ENCODE results near the gene TFPI.

The TFPI gene

GRCh38 chr2:187504312-187504921, 49.8 kb downstream of the TFPI start:
- TF ChIP-seq CTCF (IDR thresholded peaks at IDR 0.05) = no peak

DNA sequence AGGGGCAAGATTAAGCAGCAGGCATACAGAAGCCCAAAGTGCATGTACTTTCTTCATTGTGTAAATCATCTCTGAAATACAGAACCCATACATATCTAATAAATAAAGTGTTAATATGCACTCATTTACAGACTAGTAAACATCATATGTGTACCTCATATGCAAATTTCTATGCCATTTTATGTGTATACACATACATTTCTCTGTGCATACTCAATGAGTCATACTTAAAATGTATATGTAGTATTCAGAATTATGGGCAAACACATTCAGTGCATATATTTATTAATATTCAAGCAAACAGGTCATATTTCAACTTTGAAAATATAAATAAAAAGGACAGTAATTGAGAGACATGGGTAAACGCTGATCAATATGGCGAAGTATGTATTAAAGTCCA, 50.5 kb downstream of the TFPI start:
- no peak for TF ChIP-seq CTCF (IDR thresholded peaks at IDR 0.05)

DNA sequence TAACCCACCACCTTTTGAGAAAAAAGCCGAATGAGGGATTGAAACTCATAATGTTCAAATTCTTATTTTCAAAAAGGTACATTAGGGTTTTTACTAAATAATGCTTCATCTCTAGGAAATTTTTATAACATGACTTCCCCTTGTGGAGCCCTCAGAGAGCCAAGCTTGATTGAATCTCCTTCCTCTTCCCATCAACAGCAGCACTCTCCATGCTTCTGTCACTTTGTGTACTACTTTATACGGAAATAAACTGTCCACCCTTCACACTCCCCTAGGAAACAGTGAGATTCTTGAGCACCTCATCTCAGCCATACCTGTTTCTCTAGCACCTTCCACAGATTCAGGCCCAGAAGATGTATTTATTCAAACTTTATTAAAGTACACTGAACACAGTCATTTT, 51.8 kb downstream of the TFPI start:
- no peak for TF ChIP-seq CTCF (IDR thresholded peaks at IDR 0.05)

DNA sequence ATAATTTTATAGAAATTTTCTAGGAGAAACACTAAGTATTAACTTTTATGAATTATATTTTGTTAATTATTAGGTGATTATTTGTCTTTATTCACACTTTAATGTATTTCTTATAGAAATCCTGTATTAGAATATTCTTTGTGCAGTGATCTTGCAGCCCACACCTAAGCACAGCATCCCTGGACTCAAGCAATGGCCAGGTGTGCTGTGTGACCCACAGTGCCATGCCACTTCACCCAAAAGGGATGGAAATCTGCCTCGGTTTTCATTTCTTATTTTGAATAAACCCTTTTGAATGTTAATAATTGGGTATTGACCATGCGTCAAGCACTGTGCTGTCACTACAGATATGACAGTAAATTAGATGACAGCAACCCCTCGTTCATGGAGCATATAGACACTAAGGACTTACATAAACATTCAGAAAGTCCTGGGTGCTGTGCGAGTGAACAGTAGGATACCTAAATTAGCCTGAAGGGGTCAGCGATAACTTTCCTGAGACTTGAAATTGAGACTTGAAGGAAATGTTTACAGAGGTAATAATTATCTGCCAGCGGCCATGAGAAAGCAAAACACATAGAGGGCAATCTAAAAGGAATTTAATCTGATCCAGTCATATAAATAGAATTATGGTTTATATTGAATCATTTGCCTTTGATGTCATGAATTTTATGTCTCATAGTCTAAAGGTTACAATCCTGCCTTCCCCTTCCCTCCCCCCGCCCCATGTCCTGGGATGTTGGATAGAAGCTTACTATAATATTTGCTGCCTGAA, 53.5 kb downstream of the TFPI start:
- TF ChIP-seq CTCF (IDR thresholded peaks at IDR 0.05) = peak; percentile 42; the same call in 1 of the 2 replicates

DNA sequence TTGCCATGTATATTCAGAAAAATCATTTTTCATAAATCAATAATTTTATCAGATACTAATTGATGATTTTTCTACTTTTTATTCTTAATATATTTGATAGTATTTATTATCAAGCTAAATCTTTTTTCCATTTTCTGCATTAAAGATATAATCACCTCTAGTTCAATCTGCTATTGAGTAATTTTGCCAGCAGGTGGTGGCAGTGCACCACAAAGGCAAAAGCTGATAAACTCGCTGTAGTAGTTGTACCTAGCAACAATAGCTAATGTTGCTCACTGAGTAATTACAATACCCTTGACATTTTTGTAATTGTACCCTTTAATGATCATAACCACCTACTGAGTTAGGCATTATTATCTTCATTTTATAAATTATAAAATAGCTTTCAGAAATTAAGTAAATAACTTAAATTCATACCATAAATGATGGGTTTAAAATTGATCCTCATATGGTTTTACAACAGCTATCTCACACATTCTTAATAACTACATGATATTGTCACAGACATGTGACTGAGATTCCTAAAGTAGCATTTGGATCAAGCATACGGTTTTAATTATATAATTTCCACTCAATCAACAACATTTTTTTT, 54.2 kb downstream of the TFPI start:
- TF ChIP-seq CTCF (IDR thresholded peaks at IDR 0.05) = peak; percentile 74

DNA sequence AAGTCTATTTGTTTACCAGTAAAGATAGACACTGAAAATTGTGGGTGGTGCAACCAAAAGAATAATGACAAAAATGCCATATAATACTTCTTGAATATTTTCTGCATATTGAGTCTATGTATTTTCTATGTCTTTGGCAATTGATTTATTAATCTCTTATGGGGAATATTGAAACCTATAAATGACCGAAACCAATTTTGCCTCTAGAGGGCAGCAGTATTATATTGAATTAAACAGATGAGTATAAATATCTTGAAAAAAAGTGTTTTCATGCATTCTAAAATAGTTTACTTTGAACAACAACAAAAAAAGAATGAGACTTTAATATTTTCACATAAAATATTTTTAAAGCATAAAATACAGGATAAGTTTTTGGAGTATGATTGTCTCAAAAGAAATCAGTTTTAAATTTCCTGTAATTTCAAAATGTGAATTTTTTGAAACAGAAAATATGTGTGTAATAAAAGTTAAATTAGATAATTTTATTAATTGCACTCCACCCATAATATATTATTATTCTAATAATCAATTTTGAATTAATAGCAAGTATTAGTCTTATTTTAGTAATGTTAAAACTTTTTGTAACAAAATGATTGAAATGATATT, 56.3 kb downstream of the TFPI start:
- TF ChIP-seq CTCF (IDR thresholded peaks at IDR 0.05) = peak; percentile 67

DNA sequence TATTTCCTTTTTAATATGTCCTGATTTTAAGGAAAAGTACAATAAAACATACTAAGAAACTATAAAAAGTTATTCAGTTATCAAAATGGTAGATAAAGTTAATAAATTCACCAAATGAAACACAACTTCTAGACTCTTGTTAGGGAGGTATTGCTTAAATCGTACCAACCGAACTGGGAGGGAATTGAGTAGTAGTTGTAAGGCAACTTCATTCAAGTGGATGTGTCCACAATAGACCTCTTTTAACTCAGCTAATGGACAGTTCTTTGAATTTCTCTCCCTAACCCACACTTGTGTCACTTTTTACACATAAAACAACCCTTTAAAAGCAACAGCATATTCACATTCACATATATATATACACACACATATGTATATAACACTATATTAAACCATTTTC, 57.1 kb downstream of the TFPI start:
- TF ChIP-seq CTCF (IDR thresholded peaks at IDR 0.05) = no peak
